CD14-positive monocyte (primary cell): ENCODE results near the gene DOCK3. TPM values are rescaled to one million over a fixed set of nuclear protein-coding genes. Genes with fewer than 3 reads are reported as not detected.

Source experiments
- DNase-seq, 3 donors: peaks; one replicate each; pipeline ENCODE4 v3.0.0-alpha.2; 2011 to 2022
- H2AFZ ChIP-seq: 2 replicates; pipeline ENCODE4 v1.6.0; 2012; ENCODE audit warnings: mild to moderate bottlenecking, low read depth, low read length, inconsistent platforms; ENCODE audit not compliant: insufficient read depth, poor library complexity, severe bottlenecking
- H3K27ac ChIP-seq, 2 donors: 1 replicate in 1 of 2; 2 replicates in 1 of 2; pipeline ENCODE4 v1.5.1; 2012 to 2013; ENCODE audit warnings: low read length in 2 of 2, control low read depth in 1 of 2, inconsistent platforms in 1 of 2, low read depth in 1 of 2, mild to moderate bottlenecking in 1 of 2
- H3K27me3 ChIP-seq, 2 donors: one replicate each; pipeline versions ENCODE4 v1.6.0 to v1.6.1; 2011 to 2013; ENCODE audit warnings: low read length in 2 of 2; ENCODE audit not compliant: control insufficient read depth in 2 of 2, insufficient read depth in 2 of 2
- H3K36me3 ChIP-seq, 2 donors: replicated peaks in 1 of 2; 1 replicate in 1 of 2; 2 replicates in 1 of 2; pipeline versions ENCODE4 v1.5.1 to v1.6.1; 2012 to 2013; ENCODE audit warnings: low read length in 2 of 2, control low read depth in 1 of 2, inconsistent platforms in 1 of 2, mild to moderate bottlenecking in 1 of 2; ENCODE audit not compliant: insufficient read depth in 2 of 2, control insufficient read depth in 1 of 2
- H3K4me1 ChIP-seq, 2 donors: 1 replicate in 1 of 2; 2 replicates in 1 of 2; pipeline versions ENCODE4 v1.5.1 to v1.6.1; 2012 to 2013; ENCODE audit warnings: low read length in 2 of 2, control low read depth in 1 of 2, inconsistent platforms in 1 of 2, mild to moderate bottlenecking in 1 of 2, moderate library complexity in 1 of 2; ENCODE audit not compliant: insufficient read depth in 2 of 2, control insufficient read depth in 1 of 2
- H3K4me2 ChIP-seq: replicated peaks from 2 replicates; pipeline ENCODE3; 2012; ENCODE audit warnings: low read length, moderate library complexity, mild to moderate bottlenecking; ENCODE audit not compliant: poor library complexity, severe bottlenecking; ENCODE audit errors: extremely low read depth
- H3K4me3 ChIP-seq, 3 experiments: fragments of 200-600 bp in 1 of 3; sonication (generic) in 1 of 3; replicated peaks in 1 of 3; 1 replicate in 2 of 3; 2 replicates in 1 of 3; pipeline ENCODE4 v1.5.1; 2011 to 2013; ENCODE audit warnings: low read length in 3 of 3, mild to moderate bottlenecking in 3 of 3, control low read depth in 2 of 3, low read depth in 2 of 3, inconsistent platforms in 1 of 3, moderate library complexity in 1 of 3
- H3K79me2 ChIP-seq: 2 replicates; pipeline ENCODE4 v1.6.0; 2012; ENCODE audit warnings: mild to moderate bottlenecking, control low read depth, inconsistent platforms, low read length, moderate library complexity; ENCODE audit not compliant: insufficient read depth
- H3K9ac ChIP-seq: 2 replicates; pipeline ENCODE4 v1.6.0; 2017; ENCODE audit warnings: low read length, mild to moderate bottlenecking; ENCODE audit not compliant: insufficient read depth, poor library complexity, severe bottlenecking
- H3K9me3 ChIP-seq, 2 donors: replicated peaks in 1 of 2; 1 replicate in 1 of 2; 2 replicates in 1 of 2; pipeline versions ENCODE4 v1.5.1 to v1.6.1; 2012 to 2013; ENCODE audit warnings: low read length in 2 of 2, control low read depth in 1 of 2; ENCODE audit not compliant: control insufficient read depth in 1 of 2, insufficient read depth in 1 of 2
- H4K20me1 ChIP-seq: 2 replicates; pipeline ENCODE4 v1.6.0; 2012; ENCODE audit warnings: mild to moderate bottlenecking, low read length, control low read depth, moderate library complexity; ENCODE audit not compliant: insufficient read depth
- H3K27ac Mint-ChIP-seq, 7 donors: one replicate each; pipeline ENCODE4 v1.8.0; 2020; ENCODE audit warnings: mild to moderate bottlenecking in 7 of 7, mixed read lengths in 7 of 7, moderate library complexity in 6 of 7, inconsistent platforms in 2 of 7
- H3K27me3 Mint-ChIP-seq, 3 donors: one replicate each; pipeline ENCODE4 v1.8.0; 2021 to 2022; ENCODE audit warnings: low read depth in 3 of 3, mild to moderate bottlenecking in 3 of 3, mixed read lengths in 3 of 3, moderate library complexity in 3 of 3, inconsistent platforms in 1 of 3
- H3K36me3 Mint-ChIP-seq, 2 donors: one replicate each; pipeline ENCODE4 v1.8.0; 2020; ENCODE audit warnings: mixed read lengths in 2 of 2, inconsistent platforms in 1 of 2, mild to moderate bottlenecking in 1 of 2
- H3K4me1 Mint-ChIP-seq: one replicate; pipeline ENCODE4 v1.8.0; 2020; ENCODE audit warnings: mild to moderate bottlenecking, mixed read lengths
- H3K4me3 Mint-ChIP-seq, 2 donors: one replicate each; pipeline ENCODE4 v1.8.0; 2020; ENCODE audit warnings: mild to moderate bottlenecking in 2 of 2, mixed read lengths in 2 of 2, moderate library complexity in 1 of 2
- H3K9me3 Mint-ChIP-seq, 7 donors: one replicate each; pipeline ENCODE4 v1.8.0; 2020 to 2022; ENCODE audit warnings: mixed read lengths in 7 of 7, mild to moderate bottlenecking in 6 of 7, moderate library complexity in 6 of 7, inconsistent platforms in 2 of 7
- CTCF ChIP-seq: fragments of 200-600 bp; IDR thresholded peaks from one replicate; pipeline ENCODE4 v1.8.0; 2022; ENCODE audit warnings: antibody characterized with exemption, mild to moderate bottlenecking
- WGBS: methylation state at CpG from one replicate; pipeline ENCODE4 v1.1.5; 2013; ENCODE audit warnings: missing lambda C conversion rate; ENCODE audit not compliant: insufficient coverage; 5-methylcytosine and 5-hydroxymethylcytosine counted together
- intact Hi-C, 2 donors: fragments of 100-400 bp; cut with micrococcal nuclease; formaldehyde crosslinking; loops; one replicate each; pipeline versions ENCODE4 v1.15.0 to v1.15.1; 2023
- polyA plus RNA-seq, 3 donors: library from polyadenylated mRNA; depleted of rRNA in 1 of 3; unstranded in 2 of 3; stranded (reverse) in 1 of 3; fragments of 300-500 nt in 2 of 3; fragments of >200 nt in 1 of 3; fragmentation: Illumina TruSeq in 2 of 3; gene quantifications; 1 replicate in 2 of 3; 2 replicates in 1 of 3; pipeline ENCODE4 v1.2.3, GENCODE V29; 2012 to 2021

The DOCK3 gene
- polyA plus RNA-seq, 3 donors, result 0.03 TPM; not detected in 1

GRCh38 chr3:50672656-50673055 lies 2.1 kb upstream of the DOCK3 start:
- no peak for DNase-seq
- Histone ChIP-seq H3K27me3 (peaks cover 55 to 59% of the 10 kb centered on the region in 2 donors), H3K36me3 (no peaks in the 10 kb centered on the region), H3K4me1 (peaks cover 9 to 18% of the 10 kb centered on the region in 2 donors), H3K27ac (no peak overlapping the region), H2AFZ (no peak overlapping the region), H3K9ac (no peak overlapping the region), H3K4me3 (no peak overlapping the region), H3K4me2 (no peak overlapping the region), H3K9me3 (no peaks in the 10 kb centered on the region), H3K79me2 (no peaks in the 10 kb centered on the region), H4K20me1 (peaks cover 4% of the 10 kb centered on the region)
- intact Hi-C loops, result no loop called here
- Mint-ChIP-seq H3K9me3 (peaks cover 0 to 7% (median 5%) of the 10 kb centered on the region in 7 donors), H3K27ac (peak overlapping the region in 2 of 7 donors; percentile 14 to 28), H3K27me3 (peaks cover 54 to 69% (median 67%) of the 10 kb centered on the region in 3 donors), H3K4me1 (peaks cover 12% of the 10 kb centered on the region), H3K36me3 (peaks cover 3 to 14% of the 10 kb centered on the region in 2 donors), H3K4me3 (peak overlapping the region in 1 of 2 donors; percentile 68)
- WGBS, result 88% methylated on average over 3 of the region's 3 CpGs
- TF ChIP-seq CTCF, result no peak

- Mint-ChIP-seq H3K27ac (no peak overlapping the region), H3K27me3 (peaks cover 62 to 75% (median 72%) of the 10 kb centered on the region in 3 donors), H3K36me3 (peaks cover 3 to 14% of the 10 kb centered on the region in 2 donors), H3K9me3 (peaks cover 0 to 7% (median 5%) of the 10 kb centered on the region in 7 donors), H3K4me1 (peaks cover 12% of the 10 kb centered on the region), H3K4me3 (peak overlapping the region; percentile 59 to 78)
- peak overlapping the region in 1 of 3 experiments; percentile 63 for H3K4me3 ChIP-seq
- no peak overlapping the region for H2AFZ ChIP-seq
- peak in 2 of 3 donors; percentile 38 to 47 for DNase-seq
- peaks cover 9 to 18% of the 10 kb centered on the region in 2 donors for H3K4me1 ChIP-seq
- H3K4me2 ChIP-seq, result peak overlapping the region; percentile 74
- H4K20me1 ChIP-seq, result peaks cover 4% of the 10 kb centered on the region
- H3K79me2 ChIP-seq, result no peaks in the 10 kb centered on the region
- H3K27ac ChIP-seq, result no peak overlapping the region
- H3K9ac ChIP-seq, result no peak overlapping the region
- 82% methylated on average over 3 of the region's 3 CpGs for WGBS
- no peaks in the 10 kb centered on the region for H3K36me3 ChIP-seq
- peaks cover 63 to 69% of the 10 kb centered on the region in 2 donors for H3K27me3 ChIP-seq
- intact Hi-C loops, result no loop called here
- no peak for TF ChIP-seq CTCF
- H3K9me3 ChIP-seq, result no peaks in the 10 kb centered on the region
Measured at GRCh38 chr3:50673931-50674330, 796 bp upstream of the DOCK3 start.
